ENCODE data around the gene TMTC1. TPM values are rescaled to one million over a fixed set of nuclear protein-coding genes. Genes with fewer than 3 reads are reported as not detected.
"Not testable (repeated sequence)": the region's sequence is repeated elsewhere in the genome, so short reads cannot be mapped to it uniquely, and the experiment has no call there.

TMTC1 gene
- total RNA-seq, 1 experiment from 2014 or later = 4.8 TPM

DNA sequence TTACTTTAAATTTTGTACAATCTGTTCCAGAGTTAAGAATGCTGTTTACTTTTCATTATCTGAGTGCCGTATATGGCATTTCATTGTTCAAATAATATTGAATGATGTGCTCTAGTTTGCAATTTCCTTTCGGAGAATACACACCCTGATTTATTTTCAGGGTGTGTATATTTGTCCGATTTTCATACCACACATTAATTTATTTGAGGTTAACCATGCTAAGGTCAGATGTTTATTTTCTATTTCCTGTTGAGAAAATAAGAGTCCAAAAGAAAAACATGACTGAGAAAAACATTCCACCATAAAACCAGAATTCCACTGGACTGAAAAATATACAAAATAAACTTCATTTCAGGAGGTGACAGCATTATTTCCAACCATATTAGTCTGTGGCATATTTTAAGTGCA is 222.1 kb downstream of the TMTC1 start:
- no peak overlapping the region for H3K27ac ChIP-seq
- ChIA-PET POLR2A (ENCODE audit: unreplicated experiment) (no interaction called here), CTCF (no interaction called here)
- no peak overlapping the region for H2AFZ ChIP-seq
- no peaks in the 10 kb centered on the region for H3K4me1 ChIP-seq (replicated peaks; ENCODE audit: insufficient read depth)
- no peaks in the 10 kb centered on the region for H3K27me3 ChIP-seq (ENCODE audit: insufficient read depth, low read depth)
- no TSS peak for BruUV-seq (replicated peaks)
- H3K79me2 ChIP-seq (ENCODE audit: low read depth) = no peaks in the 10 kb centered on the region
- H3K4me2 ChIP-seq = no peak overlapping the region
- no peaks in the 10 kb centered on the region for H3K36me3 ChIP-seq (ENCODE audit: low read depth)
- TF ChIP-seq EZH2 (IDR thresholded peaks at IDR 0.05; ENCODE audit: low read depth) = no peak
- TF ChIP-seq, protein P1, sequence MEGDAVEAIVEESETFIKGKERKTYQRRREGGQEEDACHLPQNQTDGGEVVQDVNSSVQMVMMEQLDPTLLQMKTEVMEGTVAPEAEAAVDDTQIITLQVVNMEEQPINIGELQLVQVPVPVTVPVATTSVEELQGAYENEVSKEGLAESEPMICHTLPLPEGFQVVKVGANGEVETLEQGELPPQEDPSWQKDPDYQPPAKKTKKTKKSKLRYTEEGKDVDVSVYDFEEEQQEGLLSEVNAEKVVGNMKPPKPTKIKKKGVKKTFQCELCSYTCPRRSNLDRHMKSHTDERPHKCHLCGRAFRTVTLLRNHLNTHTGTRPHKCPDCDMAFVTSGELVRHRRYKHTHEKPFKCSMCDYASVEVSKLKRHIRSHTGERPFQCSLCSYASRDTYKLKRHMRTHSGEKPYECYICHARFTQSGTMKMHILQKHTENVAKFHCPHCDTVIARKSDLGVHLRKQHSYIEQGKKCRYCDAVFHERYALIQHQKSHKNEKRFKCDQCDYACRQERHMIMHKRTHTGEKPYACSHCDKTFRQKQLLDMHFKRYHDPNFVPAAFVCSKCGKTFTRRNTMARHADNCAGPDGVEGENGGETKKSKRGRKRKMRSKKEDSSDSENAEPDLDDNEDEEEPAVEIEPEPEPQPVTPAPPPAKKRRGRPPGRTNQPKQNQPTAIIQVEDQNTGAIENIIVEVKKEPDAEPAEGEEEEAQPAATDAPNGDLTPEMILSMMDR (conservative IDR thresholded peaks at IDR 0.05) = no peak
- H3F3A ChIP-seq (ENCODE audit: insufficient read depth, low read depth) = no peaks in the 10 kb centered on the region
- no peak for DNase-seq
- intact Hi-C loops (cut with micrococcal nuclease; ENCODE audit: unreplicated experiment) = no loop called here
- no peaks in the 10 kb centered on the region for H4K20me1 ChIP-seq (ENCODE audit: insufficient read depth)
- H3K9me3 ChIP-seq (ENCODE audit: insufficient read depth, low read depth) = no peaks in the 10 kb centered on the region
- no peaks in the 10 kb centered on the region for H3K9me2 ChIP-seq (ENCODE audit: insufficient read depth)
- no peak overlapping the region for H3K4me3 ChIP-seq

DNA sequence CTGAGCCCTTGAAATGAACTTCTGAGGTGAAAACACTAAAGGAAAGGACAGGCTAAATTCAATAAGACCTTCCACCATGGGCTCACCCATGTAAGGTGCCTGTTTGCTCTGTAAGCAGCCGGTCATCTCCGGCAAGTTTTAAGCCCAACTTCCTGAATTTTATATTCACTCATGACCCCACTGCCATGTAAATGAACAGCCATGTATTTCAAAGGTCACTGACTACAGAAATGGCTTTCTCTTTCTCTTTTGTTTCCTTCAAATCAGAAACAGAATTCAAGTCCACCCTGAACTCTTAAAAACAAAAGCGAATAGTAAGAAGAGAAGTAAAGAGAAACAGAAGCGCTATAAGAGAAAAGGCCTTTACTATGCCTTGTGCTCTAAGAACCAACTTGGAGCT is 224.5 kb downstream of the TMTC1 start:
- Histone ChIP-seq H3K4me3 (no peak overlapping the region), H3K36me3 (ENCODE audit: low read depth) (no peaks in the 10 kb centered on the region), H3K4me2 (no peak overlapping the region), H3K79me2 (ENCODE audit: low read depth) (no peaks in the 10 kb centered on the region), H3K27me3 (ENCODE audit: insufficient read depth, low read depth) (no peaks in the 10 kb centered on the region), H3K9me3 (ENCODE audit: insufficient read depth, low read depth) (no peaks in the 10 kb centered on the region), H3K27ac (no peak overlapping the region), H2AFZ (no peak overlapping the region; the same call in 1 of the 2 replicates), H3F3A (ENCODE audit: insufficient read depth, low read depth) (no peaks in the 10 kb centered on the region), H3K4me1 (replicated peaks; ENCODE audit: insufficient read depth) (no peaks in the 10 kb centered on the region), H3K9me2 (ENCODE audit: insufficient read depth) (no peaks in the 10 kb centered on the region), H4K20me1 (ENCODE audit: insufficient read depth) (no peaks in the 10 kb centered on the region)
- intact Hi-C loops (cut with micrococcal nuclease; ENCODE audit: unreplicated experiment) = loop anchor here (10.0 kb wide), 1 partner anchor 226 kb away; the partner anchor contains the start of gene TMTC1
- no peak for DNase-seq
- ChIA-PET CTCF (no interaction called here), POLR2A (ENCODE audit: unreplicated experiment) (no interaction called here)
- no TSS peak for BruUV-seq (replicated peaks)
- TF ChIP-seq, protein P1 (conservative IDR thresholded peaks at IDR 0.05) = no peak

DNA sequence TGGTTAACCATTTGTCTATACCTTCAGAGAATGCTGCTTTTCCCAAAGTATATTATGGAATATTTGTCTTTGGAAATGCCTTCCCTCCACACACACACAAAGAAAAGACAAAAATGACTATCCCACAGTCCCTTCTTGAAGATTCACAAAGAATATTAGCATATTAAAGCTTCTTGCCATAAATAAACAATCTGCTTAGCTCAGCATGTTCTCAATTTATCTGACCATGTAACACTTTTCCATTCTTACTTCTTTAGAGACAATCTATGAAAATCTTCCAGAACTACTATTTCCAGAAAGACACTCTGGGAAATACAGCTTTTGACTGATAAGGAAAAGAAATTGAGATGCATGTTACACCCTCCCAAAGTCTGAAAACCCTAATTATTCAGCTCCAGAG is 227.4 kb downstream of the TMTC1 start:
- Histone ChIP-seq H3F3A (ENCODE audit: insufficient read depth, low read depth) (no peaks in the 10 kb centered on the region), H3K9me3 (ENCODE audit: insufficient read depth, low read depth) (no peaks in the 10 kb centered on the region), H4K20me1 (ENCODE audit: insufficient read depth) (no peaks in the 10 kb centered on the region), H3K27me3 (ENCODE audit: insufficient read depth, low read depth) (no peaks in the 10 kb centered on the region), H3K9me2 (ENCODE audit: insufficient read depth) (no peaks in the 10 kb centered on the region), H3K4me1 (replicated peaks; ENCODE audit: insufficient read depth) (no peaks in the 10 kb centered on the region), H3K4me3 (no peak overlapping the region), H3K79me2 (ENCODE audit: low read depth) (no peaks in the 10 kb centered on the region), H2AFZ (no peak overlapping the region), H3K27ac (no peak overlapping the region), H3K4me2 (no peak overlapping the region), H3K36me3 (ENCODE audit: low read depth) (no peaks in the 10 kb centered on the region)
- POLR2A ChIA-PET (ENCODE audit: unreplicated experiment) = no interaction called here
- no peak for TF ChIP-seq EZH2 (IDR thresholded peaks at IDR 0.05; ENCODE audit: low read depth)
- TF ChIP-seq, protein P1 (conservative IDR thresholded peaks at IDR 0.05) = no peak
- no peak for DNase-seq
- intact Hi-C loops (cut with micrococcal nuclease; ENCODE audit: unreplicated experiment) = loop anchor here (10.0 kb wide), 1 partner anchor 228 kb away; the partner anchor contains the start of gene TMTC1
- CTCF ChIA-PET = no interaction called here
- no TSS peak for BruUV-seq (replicated peaks)

DNA sequence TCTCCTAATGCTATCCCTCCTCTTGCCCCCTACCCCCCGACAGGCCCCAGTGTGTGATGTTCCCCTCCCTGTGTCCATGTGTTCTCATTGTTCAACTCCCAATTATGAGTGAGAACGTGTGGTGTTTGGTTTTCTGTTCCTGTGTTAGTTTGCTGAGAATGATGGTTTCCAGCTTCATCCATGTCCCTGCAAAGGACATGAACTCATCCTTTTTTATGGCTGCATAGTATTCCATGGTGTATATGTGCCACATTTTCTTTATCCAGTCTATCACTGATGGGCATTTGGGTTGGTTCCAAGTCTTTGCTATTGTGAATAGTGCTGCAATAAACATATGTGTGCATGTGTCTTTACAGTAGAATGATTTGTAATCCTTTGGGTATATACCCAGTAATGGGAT is 228.3 kb downstream of the TMTC1 start:
- H3K79me2 ChIP-seq (ENCODE audit: low read depth); H2AFZ ChIP-seq; BruUV-seq (replicated peaks); DNase-seq; H3K27ac ChIP-seq; H3K9me3 ChIP-seq (ENCODE audit: insufficient read depth, low read depth); H3F3A ChIP-seq (ENCODE audit: insufficient read depth, low read depth); H3K27me3 ChIP-seq (ENCODE audit: insufficient read depth, low read depth); H3K4me3 ChIP-seq; H3K4me1 ChIP-seq (replicated peaks; ENCODE audit: insufficient read depth); CTCF ChIA-PET; H3K4me2 ChIP-seq; H3K9me2 ChIP-seq (ENCODE audit: insufficient read depth); H4K20me1 ChIP-seq (ENCODE audit: insufficient read depth); H3K36me3 ChIP-seq (ENCODE audit: low read depth); POLR2A ChIA-PET (ENCODE audit: unreplicated experiment): not testable (repeated sequence)
- intact Hi-C loops (cut with micrococcal nuclease; ENCODE audit: unreplicated experiment) = loop anchor here (10.0 kb wide), 1 partner anchor 229 kb away; the partner anchor contains the start of gene TMTC1
